WTC11 (cell line): ENCODE data around the gene LAMA3. TPM values are rescaled to one million over a fixed set of nuclear protein-coding genes. Genes with fewer than 3 reads are reported as not detected.

Experiments
- ATAC-seq: fragments of 200-7000 bp; cut with Tn5 transposase; 2 replicates; pipeline ENCODE4 v1.10.0; 2021; ENCODE audit warnings: mild to moderate bottlenecking, moderate library complexity
- CTCF ChIA-PET: fragments of 300-600 bp; sonication (Branson Sonifier 250); formaldehyde crosslinking; loops from one replicate; lab custom pipeline; 2021; ENCODE audit warnings: antibody characterized with exemption; lab: Charles Lee
- POLR2A ChIA-PET: fragments of 350-600 bp; sonication (Branson Sonifier 250); formaldehyde crosslinking; loops from one replicate; lab custom pipeline; 2021; ENCODE audit warnings: antibody characterized with exemption; lab: Charles Lee
- DNase-seq: peaks from one replicate; pipeline ENCODE4 v3.0.0; 2021; ENCODE audit warnings: low spot score
- H3K27ac Mint-ChIP-seq: 2 replicates; pipeline ENCODE4 v1.8.0; 2021; ENCODE audit warnings: mixed read lengths
- H3K27me3 Mint-ChIP-seq: 2 replicates; pipeline ENCODE4 v1.8.0; 2021; ENCODE audit warnings: low read depth, mild to moderate bottlenecking, moderate library complexity, mixed read lengths
- H3K36me3 Mint-ChIP-seq: 2 replicates; pipeline ENCODE4 v1.8.0; 2021; ENCODE audit warnings: mixed read lengths
- H3K4me1 Mint-ChIP-seq: 2 replicates; pipeline ENCODE4 v1.8.0; 2022; ENCODE audit warnings: mixed read lengths
- H3K4me3 Mint-ChIP-seq: 2 replicates; pipeline ENCODE4 v1.8.0; 2021; ENCODE audit warnings: mild to moderate bottlenecking, moderate library complexity, mixed read lengths
- H3K9me3 Mint-ChIP-seq: 2 replicates; pipeline ENCODE4 v1.8.0; 2021; ENCODE audit warnings: mixed read lengths
- CREM ChIP-seq: sonication (generic); formaldehyde crosslinking; IDR thresholded peaks from 2 replicates; pipeline ENCODE4 v1.8.1; 2022; ENCODE audit warnings: mild to moderate bottlenecking, missing genetic modification reagents, moderate library complexity
- E2F5 ChIP-seq: sonication (generic); formaldehyde crosslinking; IDR thresholded peaks from 2 replicates; pipeline ENCODE4 v1.8.1; 2022; ENCODE audit warnings: mild to moderate bottlenecking, moderate library complexity, missing genetic modification reagents
- ELF4 ChIP-seq: sonication (generic); formaldehyde crosslinking; IDR thresholded peaks from 2 replicates; pipeline ENCODE4 v1.8.1; 2022; ENCODE audit warnings: low read depth, mild to moderate bottlenecking, moderate library complexity, missing genetic modification reagents
- ETV6 ChIP-seq: sonication (generic); formaldehyde crosslinking; IDR thresholded peaks from 2 replicates; pipeline ENCODE4 v1.8.1; 2022; ENCODE audit warnings: mild to moderate bottlenecking, missing genetic modification reagents
- FOXP4 ChIP-seq: sonication (generic); formaldehyde crosslinking; IDR thresholded peaks from 2 replicates; pipeline ENCODE4 v1.8.0; 2022; ENCODE audit warnings: mild to moderate bottlenecking, missing genetic modification reagents
- NR2C2 ChIP-seq: sonication (generic); formaldehyde crosslinking; IDR thresholded peaks from 2 replicates; pipeline ENCODE4 v1.8.0; 2022; ENCODE audit warnings: mild to moderate bottlenecking, missing genetic modification reagents
- NR3C1 ChIP-seq: sonication (generic); formaldehyde crosslinking; conservative IDR thresholded peaks from 2 replicates; pipeline ENCODE4 v1.8.1; 2023; ENCODE audit warnings: low read depth, mild to moderate bottlenecking, missing genetic modification reagents
- STAT6 ChIP-seq: sonication (generic); formaldehyde crosslinking; conservative IDR thresholded peaks from 2 replicates; pipeline ENCODE4 v1.8.1; 2023; ENCODE audit warnings: mild to moderate bottlenecking, low read depth, missing genetic modification reagents, moderate library complexity
- TEAD1 ChIP-seq: sonication (generic); formaldehyde crosslinking; IDR thresholded peaks from 2 replicates; pipeline ENCODE4 v1.8.0; 2022; ENCODE audit warnings: mild to moderate bottlenecking, missing genetic modification reagents
- TP53 ChIP-seq: sonication (generic); formaldehyde crosslinking; IDR thresholded peaks from 2 replicates; pipeline ENCODE4 v1.8.1; 2023; ENCODE audit warnings: mild to moderate bottlenecking, missing genetic modification reagents
- ZNF121 ChIP-seq: sonication (generic); formaldehyde crosslinking; IDR thresholded peaks from 2 replicates; pipeline ENCODE4 v1.8.0; 2023; ENCODE audit warnings: missing genetic modification reagents
- ZNF396 ChIP-seq: fragments of 250-450 bp; sonication (Bioruptor Pico); IDR thresholded peaks from 2 replicates; pipeline ENCODE4 v1.8.0; 2021; ENCODE audit warnings: mild to moderate bottlenecking, moderate library complexity, borderline replicate concordance
- ZNF532 ChIP-seq: fragments of 250-450 bp; sonication (Bioruptor Pico); IDR thresholded peaks from 2 replicates; pipeline ENCODE4 v1.9.0; 2021; ENCODE audit warnings: mild to moderate bottlenecking, borderline replicate concordance
- total RNA-seq: library from RNA; stranded (reverse); gene quantifications from 3 replicates; pipeline ENCODE4 v1.2.3, GENCODE V29; 2021

Gene LAMA3
- total RNA-seq, 1 experiment from 2014 or later = 0.83 TPM

- DNase-seq (no peak), ATAC-seq (no peak)
- POLR2A ChIA-PET = no interaction called here
- H3K4me3 Mint-ChIP-seq = no peak overlapping the region
- CTCF ChIA-PET = interaction anchor here (2.8 kb wide), 1 partner anchor 52 kb away, joined by 8 read pairs; no protein-coding TSS in a partner anchor
- TF ChIP-seq ELF4 (CRISPR knock-in tag) (no peak), ZNF121 (peak; percentile 39; the same call in 1 of the 2 replicates)
- H3K27me3 Mint-ChIP-seq = no peaks in the 10 kb centered on the region; the same call in 1 of the 2 replicates
- peaks cover 9% of the 10 kb centered on the region for H3K9me3 Mint-ChIP-seq
- no peak overlapping the region for H3K27ac Mint-ChIP-seq
- peaks cover 18% of the 10 kb centered on the region for H3K4me1 Mint-ChIP-seq
- no peaks in the 10 kb centered on the region for H3K36me3 Mint-ChIP-seq
Observed at GRCh38 chr18:23970161-23971096, 281.2 kb downstream of the LAMA3 start.

- CTCF ChIA-PET = no interaction called here
- no peak for ATAC-seq
- Mint-ChIP-seq H3K36me3 (no peaks in the 10 kb centered on the region), H3K9me3 (peaks cover 9% of the 10 kb centered on the region), H3K4me3 (no peak overlapping the region), H3K27ac (no peak overlapping the region), H3K27me3 (peaks cover 3% of the 10 kb centered on the region; the same call in 1 of the 2 replicates), H3K4me1 (peaks cover 16% of the 10 kb centered on the region)
- POLR2A ChIA-PET = no interaction called here
- TF ChIP-seq ETV6 (CRISPR knock-in tag) = no peak
- TF ChIP-seq TP53 (CRISPR knock-in tag) = no peak
- TF ChIP-seq FOXP4 = no peak
- no peak for TF ChIP-seq E2F5
- no peak for TF ChIP-seq ZNF396 (CRISPR knock-in tag)
- no peak for TF ChIP-seq ZNF532 (CRISPR knock-in tag)
- TF ChIP-seq ELF4 (CRISPR knock-in tag) = no peak
- TF ChIP-seq ZNF121 = no peak
- no peak for TF ChIP-seq TEAD1 (CRISPR knock-in tag)
- no peak for TF ChIP-seq CREM
- TF ChIP-seq, all 79 proteins: peak for 0
- DNase-seq = no peak
Observed at GRCh38 chr18:23971097-23971440, 281.8 kb downstream of the LAMA3 start.

GRCh38 chr18:23971666-23972230 lies 282.5 kb downstream of the LAMA3 start:
- H3K27me3 Mint-ChIP-seq = peaks cover 3% of the 10 kb centered on the region; the same call in 1 of the 2 replicates

More at GRCh38 chr18:23971666-23972230, 282.5 kb downstream of the LAMA3 start:
- Mint-ChIP-seq H3K4me3 (no peak overlapping the region), H3K4me1 (peaks cover 16% of the 10 kb centered on the region), H3K36me3 (peaks cover 5% of the 10 kb centered on the region; the same call in 1 of the 2 replicates), H3K9me3 (peaks cover 16% of the 10 kb centered on the region), H3K27ac (no peak overlapping the region)
- no peak for DNase-seq
- POLR2A ChIA-PET = no interaction called here
- TF ChIP-seq NR3C1 (CRISPR knock-in tag) = no peak
- TF ChIP-seq CREM = no peak
- TF ChIP-seq STAT6 = no peak
- TF ChIP-seq NR2C2 (CRISPR knock-in tag) = no peak
- CTCF ChIA-PET = interaction anchor here (0.6 kb wide), 1 partner anchor 13 kb away, joined by 3 read pairs; no protein-coding TSS in a partner anchor
- no peak for ATAC-seq
